Activated naive CD4-positive, alpha-beta T cell treated with anti-CD3 and anti-CD28 coated beads for 36 hours (primary cell): ENCODE measurements around the gene DCTN4. TPM values are rescaled to one million over a fixed set of nuclear protein-coding genes. Genes with fewer than 3 reads are reported as not detected.
A peak's percentile ranks its signal among the peaks of the same experiment; 100 is the strongest.

ENCODE experiments used
- CTCF ChIA-PET: fragments of 350-600 bp; sonication (Branson Sonifier 250); formaldehyde crosslinking; loops from one replicate; lab custom pipeline; 2021; ENCODE audit warnings: antibody characterized with exemption; lab: Charles Lee
- DNase-seq: peaks from one replicate; pipeline ENCODE4 v3.0.0-alpha.2; 2020
- H3K27ac Mint-ChIP-seq: one replicate; pipeline ENCODE4 v1.8.0; 2021; ENCODE audit warnings: mild to moderate bottlenecking, mixed read lengths
- H3K27me3 Mint-ChIP-seq: one replicate; pipeline ENCODE4 v1.8.0; 2021; ENCODE audit warnings: low read depth, mixed read lengths
- H3K36me3 Mint-ChIP-seq: one replicate; pipeline ENCODE4 v1.8.0; 2021; ENCODE audit warnings: low read depth, mixed read lengths
- H3K4me1 Mint-ChIP-seq: one replicate; pipeline ENCODE4 v1.8.0; 2021; ENCODE audit warnings: low read depth, mixed read lengths
- H3K4me3 Mint-ChIP-seq: one replicate; pipeline ENCODE4 v1.8.0; 2021; ENCODE audit warnings: mild to moderate bottlenecking, moderate library complexity, mixed read lengths
- H3K9me3 Mint-ChIP-seq: one replicate; pipeline ENCODE4 v1.8.0; 2021; ENCODE audit warnings: mixed read lengths
- intact Hi-C: fragments of 100-400 bp; cut with micrococcal nuclease; formaldehyde crosslinking; loops from one replicate; pipeline ENCODE4 v1.15.1; 2023
- total RNA-seq, 2 experiments: library from RNA; stranded (reverse); gene quantifications; one replicate each; pipeline ENCODE4 v1.2.3, GENCODE V29; 2021

DCTN4 gene
- total RNA-seq, 2 experiments from 2014 or later = 41.0 to 47.7 TPM

GRCh38 chr5:150731669-150732242, 27.1 kb downstream of the DCTN4 start:
- intact Hi-C loops = no loop called here

GRCh38 chr5:150729859-150730258, 29.0 kb downstream of the DCTN4 start:
- Mint-ChIP-seq H3K27me3 (no peaks in the 10 kb centered on the region), H3K36me3 (peaks cover 39% of the 10 kb centered on the region), H3K4me3 (no peak overlapping the region), H3K4me1 (peaks cover 10% of the 10 kb centered on the region), H3K9me3 (no peaks in the 10 kb centered on the region), H3K27ac (no peak overlapping the region)
- DNase-seq = no peak
- intact Hi-C loops = no loop called here
- CTCF ChIA-PET = no interaction called here

More at GRCh38 chr5:150731669-150732242, 27.1 kb downstream of the DCTN4 start:
- no peaks in the 10 kb centered on the region for H3K27me3 Mint-ChIP-seq
- H3K36me3 Mint-ChIP-seq = peaks cover 54% of the 10 kb centered on the region
- DNase-seq = no peak
- peaks cover 2% of the 10 kb centered on the region for H3K9me3 Mint-ChIP-seq
- CTCF ChIA-PET = interaction anchor here (0.7 to 1.2 kb wide), 2 partner anchors 23 to 120 kb away, joined by 3 to 5 read pairs; no protein-coding TSS in a partner anchor
- no peak overlapping the region for H3K4me3 Mint-ChIP-seq
- peaks cover 23% of the 10 kb centered on the region for H3K4me1 Mint-ChIP-seq
- H3K27ac Mint-ChIP-seq = no peak overlapping the region

- H3K36me3 Mint-ChIP-seq = peaks cover 20% of the 10 kb centered on the region
- H3K27ac Mint-ChIP-seq = no peak overlapping the region
- no peaks in the 10 kb centered on the region for H3K27me3 Mint-ChIP-seq
- H3K4me3 Mint-ChIP-seq = no peak overlapping the region
- H3K9me3 Mint-ChIP-seq = no peaks in the 10 kb centered on the region
- no peak for DNase-seq
- CTCF ChIA-PET = no interaction called here
- peaks cover 1% of the 10 kb centered on the region for H3K4me1 Mint-ChIP-seq
- intact Hi-C loops = no loop called here
These were observed 35.0 kb downstream of the DCTN4 start for GRCh38 chr5:150723845-150724244.

GRCh38 chr5:150710165-150710564, 48.7 kb downstream of the DCTN4 start:
- DNase-seq = no peak
- H3K27me3 Mint-ChIP-seq = no peaks in the 10 kb centered on the region
- no peaks in the 10 kb centered on the region for H3K9me3 Mint-ChIP-seq
- no peak overlapping the region for H3K4me3 Mint-ChIP-seq
- CTCF ChIA-PET = interaction anchor here (2.0 kb wide), 1 partner anchor 69 kb away, joined by 9 read pairs; the partner anchor contains the start of gene SMIM3
- no peaks in the 10 kb centered on the region for H3K4me1 Mint-ChIP-seq
- intact Hi-C loops = no loop called here
- H3K27ac Mint-ChIP-seq = no peak overlapping the region
- peaks cover 11% of the 10 kb centered on the region for H3K36me3 Mint-ChIP-seq

GRCh38 chr5:150706776-150707390, 51.9 kb downstream of the DCTN4 start:
- no peak for DNase-seq
- H3K27ac Mint-ChIP-seq = no peak overlapping the region
- H3K36me3 Mint-ChIP-seq = peaks cover 9% of the 10 kb centered on the region
- H3K4me3 Mint-ChIP-seq = no peak overlapping the region
- H3K4me1 Mint-ChIP-seq = peaks cover 4% of the 10 kb centered on the region
- H3K9me3 Mint-ChIP-seq = no peaks in the 10 kb centered on the region
- CTCF ChIA-PET = interaction anchor here (0.7 to 1.3 kb wide), 4 partner anchors 33 to 140 kb away, joined by 3 to 5 read pairs (median 3); partner anchors contain the start of gene IRGM
- intact Hi-C loops = no loop called here
- no peaks in the 10 kb centered on the region for H3K27me3 Mint-ChIP-seq

- intact Hi-C loops = loop anchor here (5.0 kb wide), 2 partner anchors 449 to 549 kb away; partner anchors contain the start of gene GM2A
- H3K4me3 Mint-ChIP-seq = no peak overlapping the region
- no peaks in the 10 kb centered on the region for H3K27me3 Mint-ChIP-seq
These were observed 55.1 kb downstream of the DCTN4 start for GRCh38 chr5:150703762-150704161.

GRCh38 chr5:150700594-150701377, 58.0 kb downstream of the DCTN4 start, which contains the start of gene RBM22:
Gene RBM22 (minus strand): TSS chr5:150701062. CDS start chr5:150700985, 77 bp downstream.
- Mint-ChIP-seq H3K4me3 (no peak within 1 kb of the TSS), H3K4me1 (peaks cover 8% of the 10 kb centered on the region), H3K27ac (no peak within 1 kb of the TSS), H3K36me3 (peaks cover 21% of the 10 kb centered on the region), H3K9me3 (no peaks in the 10 kb centered on the region), H3K27me3 (no peaks in the 10 kb centered on the region)
- DNase-seq = peak; percentile 95
- intact Hi-C loops = loop anchor here (1.0 to 5.0 kb wide), 14 partner anchors 42 to 552 kb away; partner anchors contain the start of genes CD74, GM2A, RPS14 and TCOF1
- CTCF ChIA-PET = interaction anchor here (0.6 to 5.9 kb wide), 38 partner anchors 9 to 491 kb away, joined by 3 to 63 read pairs (median 4); partner anchors contain the start of genes DCTN4, IRGM and SMIM3

More at GRCh38 chr5:150703762-150704161, 55.1 kb downstream of the DCTN4 start:
- Mint-ChIP-seq H3K9me3 (no peaks in the 10 kb centered on the region), H3K4me1 (peaks cover 6% of the 10 kb centered on the region), H3K27ac (no peak overlapping the region), H3K36me3 (peaks cover 7% of the 10 kb centered on the region)
- CTCF ChIA-PET = interaction anchor here (0.6 to 5.9 kb wide), 5 partner anchors 19 to 244 kb away, joined by 3 to 63 read pairs (median 3); partner anchors contain the start of genes DCTN4 and SMIM3
- no peak for DNase-seq

- Mint-ChIP-seq H3K4me3 (no peak overlapping the region), H3K27ac (no peak overlapping the region), H3K4me1 (peaks cover 8% of the 10 kb centered on the region), H3K27me3 (no peaks in the 10 kb centered on the region), H3K36me3 (peaks cover 21% of the 10 kb centered on the region), H3K9me3 (no peaks in the 10 kb centered on the region)
- intact Hi-C loops = loop anchor here (1.0 to 5.0 kb wide), 7 partner anchors 79 to 552 kb away; partner anchors contain the start of genes GM2A and RPS14
- no peak for DNase-seq
- CTCF ChIA-PET = interaction anchor here (0.6 to 5.9 kb wide), 31 partner anchors 10 to 492 kb away, joined by 3 to 63 read pairs (median 4); partner anchors contain the start of genes DCTN4, IRGM and SMIM3
These were observed 58.6 kb downstream of the DCTN4 start for GRCh38 chr5:150700246-150700593.

- DNase-seq = no peak
- intact Hi-C loops = no loop called here
- H3K9me3 Mint-ChIP-seq = no peaks in the 10 kb centered on the region
- H3K27me3 Mint-ChIP-seq = no peaks in the 10 kb centered on the region
- CTCF ChIA-PET = interaction anchor here (0.9 kb wide), 1 partner anchor 152 kb away, joined by 3 read pairs; no protein-coding TSS in a partner anchor
- peaks cover 38% of the 10 kb centered on the region for H3K36me3 Mint-ChIP-seq
- H3K27ac Mint-ChIP-seq = no peak overlapping the region
- peaks cover 5% of the 10 kb centered on the region for H3K4me1 Mint-ChIP-seq
- no peak overlapping the region for H3K4me3 Mint-ChIP-seq
These were observed 64.2 kb downstream of the DCTN4 start for GRCh38 chr5:150694612-150695011.

- CTCF ChIA-PET = interaction anchor here (5.3 kb wide), 1 partner anchor 9 kb away, joined by 15 read pairs; the partner anchor contains the start of gene RBM22
- Mint-ChIP-seq H3K36me3 (peaks cover 33% of the 10 kb centered on the region), H3K27ac (no peak overlapping the region), H3K4me3 (no peak overlapping the region), H3K27me3 (no peaks in the 10 kb centered on the region), H3K4me1 (no peaks in the 10 kb centered on the region), H3K9me3 (no peaks in the 10 kb centered on the region)
- intact Hi-C loops = no loop called here
- DNase-seq = no peak
These were observed 66.5 kb downstream of the DCTN4 start for GRCh38 chr5:150692276-150692675.

GRCh38 chr5:150690760-150691159, 68.1 kb downstream of the DCTN4 start:
- H3K27ac Mint-ChIP-seq = no peak overlapping the region
- no peaks in the 10 kb centered on the region for H3K27me3 Mint-ChIP-seq
- H3K36me3 Mint-ChIP-seq = peaks cover 26% of the 10 kb centered on the region
- intact Hi-C loops = no loop called here
- DNase-seq = no peak
- H3K9me3 Mint-ChIP-seq = no peaks in the 10 kb centered on the region
- no peaks in the 10 kb centered on the region for H3K4me1 Mint-ChIP-seq
- CTCF ChIA-PET = interaction anchor here (5.3 kb wide), 1 partner anchor 10 kb away, joined by 15 read pairs; the partner anchor contains the start of gene RBM22
- H3K4me3 Mint-ChIP-seq = no peak overlapping the region
